ENCODE results near the gene FAM47C.
A peak's percentile ranks its signal among the peaks of the same experiment; 100 is the strongest.
"Not testable (repeated sequence)": the region's sequence is repeated elsewhere in the genome, so short reads cannot be mapped to it uniquely, and the experiment has no call there.

Gene FAM47C

DNA sequence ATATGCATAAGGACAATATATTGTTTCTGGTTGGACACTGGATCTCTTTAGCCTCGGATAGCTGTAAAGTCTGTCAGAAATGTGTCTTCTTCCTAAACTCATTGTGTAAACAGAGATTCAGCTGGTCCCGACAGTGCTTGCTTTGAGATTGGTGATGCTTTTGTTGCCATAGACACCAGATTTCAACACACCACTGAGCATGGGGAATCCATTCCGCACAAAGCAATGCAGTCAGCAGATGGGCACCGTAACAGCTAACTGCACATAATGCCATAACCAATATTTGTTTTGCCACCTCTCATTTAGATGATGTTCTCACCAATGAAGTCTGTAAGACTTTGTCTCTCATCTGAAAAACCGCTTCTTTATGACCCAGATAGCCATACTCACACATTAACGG lies 33.3 kb upstream of the FAM47C start:
- ATAC-seq (ENCODE audit: low read depth) (no peak), DNase-seq (ENCODE audit: low spot score) (no peak)
- no peaks in the 10 kb centered on the region for H3K27me3 ChIP-seq (ENCODE audit: insufficient read depth, poor library complexity, severe bottlenecking)
- no peak overlapping the region for H3K27ac ChIP-seq (ENCODE audit: poor library complexity, severe bottlenecking)
- H3K4me3 ChIP-seq (ENCODE audit: severe bottlenecking): no peak overlapping the region
- no peaks in the 10 kb centered on the region for H3K36me3 ChIP-seq (ENCODE audit: low read depth)
- H3K9me3 ChIP-seq (ENCODE audit: severe bottlenecking): no peaks in the 10 kb centered on the region
- no peaks in the 10 kb centered on the region for H3K4me1 ChIP-seq (ENCODE audit: insufficient read depth, poor library complexity, severe bottlenecking)
- TF ChIP-seq, protein P1, sequence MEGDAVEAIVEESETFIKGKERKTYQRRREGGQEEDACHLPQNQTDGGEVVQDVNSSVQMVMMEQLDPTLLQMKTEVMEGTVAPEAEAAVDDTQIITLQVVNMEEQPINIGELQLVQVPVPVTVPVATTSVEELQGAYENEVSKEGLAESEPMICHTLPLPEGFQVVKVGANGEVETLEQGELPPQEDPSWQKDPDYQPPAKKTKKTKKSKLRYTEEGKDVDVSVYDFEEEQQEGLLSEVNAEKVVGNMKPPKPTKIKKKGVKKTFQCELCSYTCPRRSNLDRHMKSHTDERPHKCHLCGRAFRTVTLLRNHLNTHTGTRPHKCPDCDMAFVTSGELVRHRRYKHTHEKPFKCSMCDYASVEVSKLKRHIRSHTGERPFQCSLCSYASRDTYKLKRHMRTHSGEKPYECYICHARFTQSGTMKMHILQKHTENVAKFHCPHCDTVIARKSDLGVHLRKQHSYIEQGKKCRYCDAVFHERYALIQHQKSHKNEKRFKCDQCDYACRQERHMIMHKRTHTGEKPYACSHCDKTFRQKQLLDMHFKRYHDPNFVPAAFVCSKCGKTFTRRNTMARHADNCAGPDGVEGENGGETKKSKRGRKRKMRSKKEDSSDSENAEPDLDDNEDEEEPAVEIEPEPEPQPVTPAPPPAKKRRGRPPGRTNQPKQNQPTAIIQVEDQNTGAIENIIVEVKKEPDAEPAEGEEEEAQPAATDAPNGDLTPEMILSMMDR (IDR thresholded peaks at IDR 0.05; ENCODE audit: poor library complexity, severe bottlenecking): no peak

DNA sequence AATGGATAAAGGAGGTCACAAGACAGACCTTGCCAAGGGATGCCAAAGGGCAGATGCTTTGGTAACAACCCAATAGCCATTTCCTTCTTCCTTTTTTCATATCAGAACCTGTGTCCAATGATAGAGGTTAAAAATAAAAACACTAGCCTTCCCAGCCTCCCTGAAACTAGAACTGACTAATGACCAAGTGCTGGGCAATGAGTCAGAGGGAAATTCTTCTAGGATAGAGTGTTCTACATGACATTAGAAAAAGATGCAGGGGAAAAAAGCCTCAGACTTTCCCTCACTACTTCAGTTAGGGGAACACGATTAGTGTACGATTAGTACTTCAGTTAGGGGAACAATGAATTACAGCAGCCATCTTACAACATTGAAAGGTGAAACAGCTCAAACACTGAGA lies 29.3 kb upstream of the FAM47C start:
- no peaks in the 10 kb centered on the region for H3K27me3 ChIP-seq (ENCODE audit: insufficient read depth, poor library complexity, severe bottlenecking)
- TF ChIP-seq, protein P1 (IDR thresholded peaks at IDR 0.05; ENCODE audit: poor library complexity, severe bottlenecking): no peak
- DNase-seq (ENCODE audit: low spot score) (no peak), ATAC-seq (ENCODE audit: low read depth) (peak; percentile 57; the same call in 1 of the 3 replicates)
- no peaks in the 10 kb centered on the region for H3K4me1 ChIP-seq (ENCODE audit: insufficient read depth, poor library complexity, severe bottlenecking)
- no peak overlapping the region for H3K4me3 ChIP-seq (ENCODE audit: severe bottlenecking)
- H3K9me3 ChIP-seq (ENCODE audit: severe bottlenecking): no peaks in the 10 kb centered on the region
- H3K27ac ChIP-seq (ENCODE audit: poor library complexity, severe bottlenecking): no peak overlapping the region
- no peaks in the 10 kb centered on the region for H3K36me3 ChIP-seq (ENCODE audit: low read depth)

DNA sequence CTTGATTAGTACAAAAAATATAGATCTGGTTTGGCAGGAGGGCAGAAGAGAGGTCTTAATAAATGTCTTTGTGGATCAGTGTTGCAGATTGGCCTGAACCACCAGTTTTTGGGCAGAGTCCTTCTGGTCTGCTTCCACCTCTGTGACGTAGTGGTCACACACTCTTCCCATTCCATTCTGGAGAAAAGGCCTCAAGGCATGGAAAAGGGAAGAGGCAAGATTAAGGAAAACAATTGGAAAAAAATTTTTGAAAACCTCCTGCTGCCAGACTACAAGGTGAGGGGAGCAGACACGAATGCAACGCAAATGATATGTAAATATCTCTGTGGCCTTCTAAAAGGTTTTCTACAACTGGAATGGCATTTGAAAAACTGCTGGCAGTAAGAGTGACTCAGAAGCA lies 24.3 kb upstream of the FAM47C start:
- no peaks in the 10 kb centered on the region for H3K27me3 ChIP-seq (ENCODE audit: insufficient read depth, poor library complexity, severe bottlenecking)
- H3K27ac ChIP-seq (ENCODE audit: poor library complexity, severe bottlenecking): no peak overlapping the region
- TF ChIP-seq, protein P1 (IDR thresholded peaks at IDR 0.05; ENCODE audit: poor library complexity, severe bottlenecking): no peak
- no peak for ATAC-seq (ENCODE audit: low read depth)
- no peaks in the 10 kb centered on the region for H3K9me3 ChIP-seq (ENCODE audit: severe bottlenecking)
- no peak for DNase-seq (ENCODE audit: low spot score)
- H3K36me3 ChIP-seq (ENCODE audit: low read depth): no peaks in the 10 kb centered on the region
- no peak overlapping the region for H3K4me3 ChIP-seq (ENCODE audit: severe bottlenecking)
- no peaks in the 10 kb centered on the region for H3K4me1 ChIP-seq (ENCODE audit: insufficient read depth, poor library complexity, severe bottlenecking)

DNA sequence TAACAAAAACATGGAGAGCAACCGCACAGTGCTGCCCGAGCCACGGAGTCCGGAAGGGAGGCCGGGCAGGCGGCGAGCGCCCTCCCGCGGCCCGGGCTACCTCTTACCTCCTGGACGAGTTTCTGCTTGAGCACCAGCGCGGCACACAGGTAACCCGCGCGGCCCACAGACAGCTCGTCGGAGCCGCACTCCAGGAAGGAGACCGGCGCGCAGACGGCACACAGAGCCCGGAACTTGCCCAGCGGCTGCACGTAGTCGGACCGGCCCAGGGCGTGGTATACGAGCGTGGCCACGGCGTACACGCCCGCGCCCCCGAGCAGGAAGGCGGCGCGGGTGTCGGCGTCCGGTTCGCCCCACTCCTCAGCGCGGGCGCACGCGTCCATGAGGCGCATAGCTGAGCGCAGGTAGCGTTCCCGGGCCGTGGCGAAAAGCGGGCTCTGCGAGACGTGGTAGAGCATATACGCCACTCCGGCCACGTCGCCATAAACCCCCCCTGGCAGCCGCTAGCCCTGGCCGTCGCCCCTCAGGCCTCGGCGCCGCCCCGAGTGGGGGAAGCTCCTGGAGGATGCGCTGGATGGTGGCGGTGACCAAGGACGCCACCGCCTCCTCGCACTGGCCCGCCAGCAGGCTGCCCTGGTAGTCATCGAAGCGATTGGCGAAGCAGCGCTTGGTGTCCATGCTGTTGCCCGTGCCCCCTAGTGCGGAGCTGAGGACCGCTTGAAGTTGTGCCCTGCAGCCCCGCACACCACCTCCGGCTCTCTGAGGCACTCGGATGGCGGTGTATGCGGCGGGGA lies 22.6 kb upstream of the FAM47C start:
- H3K4me3 ChIP-seq (ENCODE audit: severe bottlenecking): peak overlapping the region; percentile 22

More for the DNA sequence above, 22.6 kb upstream of the FAM47C start:
- not testable (repeated sequence) for DNase-seq (ENCODE audit: low spot score); H3K27me3 ChIP-seq (ENCODE audit: insufficient read depth, poor library complexity, severe bottlenecking); H3K4me1 ChIP-seq (ENCODE audit: insufficient read depth, poor library complexity, severe bottlenecking); H3K36me3 ChIP-seq (ENCODE audit: low read depth); H3K9me3 ChIP-seq (ENCODE audit: severe bottlenecking); H3K27ac ChIP-seq (ENCODE audit: poor library complexity, severe bottlenecking)
- TF ChIP-seq, protein P1 (IDR thresholded peaks at IDR 0.05; ENCODE audit: poor library complexity, severe bottlenecking): peak; percentile 15
- ATAC-seq (ENCODE audit: low read depth): peak; percentile 70

Data from RWPE2 (cell line).